Globus pallidus (tissue), 1 donor: ENCODE data around the gene IL17RA.

Source experiments
- DNase-seq: peaks from one replicate; pipeline ENCODE4 v3.0.0-alpha.2; 2015; ENCODE audit warnings: low spot score

The IL17RA gene

GRCh38 chr22:17106161-17106784, 21.5 kb downstream of the IL17RA start:
- DNase-seq = no peak

GRCh38 chr22:17106785-17107546, 22.2 kb downstream of the IL17RA start:
- peak; percentile 57 for DNase-seq

DNA sequence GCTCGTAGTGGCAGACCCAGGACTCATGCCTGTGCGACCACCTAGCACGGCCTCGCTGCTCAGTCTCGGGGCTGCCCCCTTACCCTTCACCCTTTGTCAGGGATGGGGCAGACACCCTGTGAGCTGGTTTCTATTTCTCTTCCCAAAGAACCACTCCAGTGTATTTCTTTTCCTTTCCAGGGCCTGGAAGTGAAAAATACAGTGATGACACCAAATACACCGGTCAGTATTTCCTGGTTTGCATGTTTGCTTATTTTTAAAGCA, 22.7 kb downstream of the IL17RA start:
- DNase-seq = no peak

GRCh38 chr22:17108256-17109112, 23.7 kb downstream of the IL17RA start:
- no peak for DNase-seq

- DNase-seq = no peak
Observed at GRCh38 chr22:17109113-17109865, 24.5 kb downstream of the IL17RA start.

DNA sequence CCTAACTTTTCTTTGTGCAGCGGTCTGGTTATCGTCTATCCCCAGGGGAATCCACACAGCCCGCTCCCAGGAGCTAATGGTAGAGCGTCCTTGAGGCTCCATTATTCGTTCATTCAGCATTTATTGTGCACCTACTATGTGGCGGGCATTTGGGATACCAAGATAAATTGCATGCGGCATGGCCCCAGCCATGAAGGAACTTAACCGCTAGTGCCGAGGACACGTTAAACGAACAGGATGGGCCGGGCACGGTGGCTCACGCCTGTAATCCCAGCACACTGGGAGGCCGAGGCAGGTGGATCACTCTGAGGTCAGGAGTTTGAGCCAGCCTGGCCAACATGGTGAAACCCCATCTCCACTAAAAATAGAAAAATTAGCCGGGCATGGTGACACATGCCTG, 25.2 kb downstream of the IL17RA start:
- DNase-seq = no peak

- DNase-seq = no peak
Observed at GRCh38 chr22:17110791-17111550, 26.2 kb downstream of the IL17RA start.

GRCh38 chr22:17112491-17113042, 27.8 kb downstream of the IL17RA start:
- no peak for DNase-seq

DNA sequence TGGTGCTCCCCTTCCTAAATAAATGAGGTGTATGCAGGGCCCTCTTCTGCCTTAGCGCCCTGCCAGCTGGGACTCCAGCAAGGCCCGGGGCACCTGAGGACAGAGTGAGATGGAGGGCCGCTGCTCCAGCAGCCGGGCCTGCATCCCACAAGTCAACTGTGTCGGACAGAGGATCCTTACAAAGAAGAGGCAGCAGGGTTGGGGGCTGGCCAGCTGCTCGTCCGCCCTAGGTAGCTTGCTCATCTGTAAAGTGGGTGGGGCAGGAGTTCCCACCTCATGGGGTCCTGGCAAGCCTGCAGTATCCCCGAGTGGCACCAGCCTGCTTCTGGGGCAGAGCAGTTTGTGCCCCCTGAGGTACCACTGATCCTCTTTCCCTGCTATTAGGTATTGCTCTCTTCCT, 28.8 kb downstream of the IL17RA start:
- DNase-seq = no peak

GRCh38 chr22:17114173-17114897, 29.5 kb downstream of the IL17RA start:
- DNase-seq = no peak

DNA sequence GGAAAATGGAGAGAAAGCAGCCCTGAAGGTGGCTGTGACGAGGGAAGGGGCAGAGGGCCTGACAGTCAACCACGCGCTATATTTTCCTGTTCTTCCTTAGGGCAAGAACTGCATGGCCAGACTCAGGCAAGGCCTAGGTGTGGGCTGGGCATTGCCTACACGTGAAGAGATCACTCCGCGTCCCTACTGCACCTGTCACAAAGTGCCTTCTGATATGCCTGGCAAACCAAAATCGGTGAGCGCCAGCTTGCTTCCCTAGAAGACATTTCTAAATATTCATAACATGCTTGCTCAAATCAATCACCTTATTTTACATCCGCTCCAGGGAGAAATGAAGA, 30.1 kb downstream of the IL17RA start:
- DNase-seq = no peak

DNA sequence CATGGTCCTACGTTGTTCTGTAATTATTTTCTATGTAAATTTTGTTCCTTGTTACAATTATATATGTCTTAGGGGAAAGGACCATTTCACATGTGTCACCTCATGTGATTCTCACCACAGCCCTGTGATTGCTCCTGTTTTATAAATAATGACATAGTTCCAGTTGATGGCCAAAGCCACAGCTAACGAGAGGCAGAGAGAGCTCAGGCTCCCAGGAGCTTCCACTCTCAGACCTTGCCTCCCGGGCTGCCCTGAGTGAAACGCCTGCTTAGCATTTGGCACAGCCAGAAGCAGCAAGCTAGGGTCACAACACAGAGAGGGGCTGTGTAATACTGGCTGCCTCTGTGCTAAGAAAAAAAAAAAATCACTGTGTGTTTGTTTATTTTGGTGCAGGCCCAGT, 30.4 kb downstream of the IL17RA start:
- DNase-seq = no peak

DNA sequence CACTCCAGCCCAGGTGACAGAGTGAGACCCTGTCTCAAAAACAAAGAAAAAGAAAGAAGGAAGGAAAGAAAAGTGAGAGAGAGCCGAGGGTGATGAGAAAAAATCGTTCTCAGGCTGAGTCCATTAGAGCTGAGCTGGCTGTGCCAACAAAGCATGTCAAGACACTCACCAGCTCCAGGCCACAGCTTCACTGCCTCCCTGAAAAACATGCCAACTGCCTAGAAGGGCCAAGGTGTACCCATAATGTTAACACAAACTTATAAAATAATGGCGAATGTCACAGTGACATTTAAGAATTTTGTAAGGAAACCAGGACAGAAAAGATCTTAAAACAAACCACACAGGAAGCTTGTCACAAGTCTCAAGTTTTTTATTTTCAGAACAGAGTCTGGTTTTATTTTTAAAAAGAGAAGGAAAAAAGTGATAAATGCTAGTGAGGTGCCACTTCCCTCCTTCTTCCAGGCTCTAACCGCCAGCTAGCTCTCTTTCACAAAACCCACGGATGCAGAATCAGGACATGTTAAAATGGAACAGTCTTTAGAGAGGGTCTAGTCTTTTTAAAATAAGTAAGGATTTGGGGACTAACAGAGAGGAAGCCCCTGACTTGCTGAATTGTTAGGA, 31.3 kb downstream of the IL17RA start:
- no peak for DNase-seq

GRCh38 chr22:17116572-17117330, 32.0 kb downstream of the IL17RA start:
- DNase-seq = no peak

DNA sequence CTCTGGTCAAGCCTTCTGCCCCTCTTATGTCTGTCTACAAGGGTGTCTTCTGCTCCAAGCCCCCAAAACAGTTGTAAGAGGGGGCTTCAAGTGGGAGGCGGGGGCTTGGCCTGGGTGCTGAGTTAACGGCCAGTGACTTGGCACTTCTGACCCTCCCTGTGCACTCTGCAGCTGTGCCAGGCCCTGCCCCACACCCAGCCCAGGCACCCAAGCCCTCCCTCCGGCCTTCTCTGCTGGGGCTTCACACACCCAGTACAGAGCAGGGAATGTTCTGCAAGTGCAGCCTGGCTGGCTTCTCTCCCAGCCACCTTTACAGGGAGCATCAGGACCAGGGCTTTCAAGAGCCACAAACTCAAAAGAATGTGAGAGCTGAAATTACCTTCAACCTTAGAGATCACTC, 32.6 kb downstream of the IL17RA start:
- DNase-seq = no peak

- no peak for DNase-seq
Observed at GRCh38 chr22:17117890-17118289, 33.1 kb downstream of the IL17RA start.

GRCh38 chr22:17118342-17118741, 33.5 kb downstream of the IL17RA start:
- no peak for DNase-seq

DNA sequence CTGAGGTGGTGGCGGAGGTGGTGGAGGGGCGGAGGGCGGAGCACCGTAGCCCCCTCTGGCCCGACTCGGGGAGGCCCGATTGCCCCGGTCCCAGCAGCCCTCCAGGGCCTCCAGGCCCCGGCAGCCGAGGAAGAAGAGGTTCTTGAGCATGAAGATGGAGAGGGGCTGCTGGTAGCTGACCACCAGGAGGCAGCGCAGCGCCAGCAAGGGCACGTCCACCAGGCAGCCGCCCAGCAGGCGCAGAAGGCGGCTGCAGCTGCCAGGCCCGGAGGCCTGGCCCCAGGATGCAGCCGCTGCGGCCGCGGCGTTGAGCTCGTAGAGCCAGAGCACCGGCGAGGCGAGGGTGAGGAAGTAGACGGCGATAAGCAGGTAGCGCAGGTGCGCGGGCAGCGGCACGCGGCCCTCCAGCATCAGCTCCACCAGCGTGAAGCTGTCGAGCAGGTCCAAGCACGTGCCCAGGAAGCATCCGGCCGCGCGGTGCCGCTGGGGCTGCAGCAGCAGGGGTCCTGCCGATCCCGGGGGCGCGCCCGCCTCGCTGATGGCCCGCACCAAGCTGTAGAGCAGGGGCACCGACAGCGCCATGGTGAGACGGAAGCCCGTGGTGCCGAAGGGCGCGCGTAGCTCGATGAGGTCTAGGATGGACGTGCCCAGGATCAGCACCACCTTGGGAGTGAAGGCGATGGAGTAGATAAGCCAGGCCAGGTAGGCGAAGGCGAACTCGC, 34.8 kb downstream of the IL17RA start:
- DNase-seq = no peak

- no peak for DNase-seq
Observed at GRCh38 chr22:17120281-17120680, 35.5 kb downstream of the IL17RA start.
